IMR-90 (cell line): ENCODE measurements around the gene CDADC1. TPM values are rescaled to one million over a fixed set of nuclear protein-coding genes. Genes with fewer than 3 reads are reported as not detected.

Source experiments
- ATAC-seq: fragments of 200-7000 bp; cut with Tn5 transposase; 2 replicates; pipeline ENCODE4 v1.9.1; 2020; ENCODE audit warnings: low read depth, mild to moderate bottlenecking, moderate library complexity
- BruUV-seq: library from RNA; stranded (reverse); fragments of 400-500 nt; replicated peaks from 2 replicates; lab custom pipeline; 2021; lab: Mats Ljungman, UMichigan
- CTCF ChIA-PET: fragments of 300-600 bp; formaldehyde crosslinking; extraction: SDS; loops from one replicate; lab custom pipeline; 2021; ENCODE audit warnings: antibody characterized with exemption; lab: Yijun Ruan, JAX
- POLR2A ChIA-PET: fragments of 300-600 bp; sonication (Branson Sonifier 250); formaldehyde crosslinking; loops from one replicate; lab custom pipeline; 2022; ENCODE audit warnings: antibody characterized with exemption; ENCODE audit not compliant: unreplicated experiment; lab: Charles Lee
- DNase-seq: peaks from one replicate; pipeline ENCODE4 v3.0.0; 2013
- H2AFZ ChIP-seq: replicated peaks from 2 replicates; pipeline ENCODE3; 2013; ENCODE audit warnings: low read length, mild to moderate bottlenecking; ENCODE audit not compliant: poor library complexity
- H2AK5ac ChIP-seq: 2 replicates; pipeline ENCODE4 v1.6.1; 2013; ENCODE audit warnings: low read depth, low read length, inconsistent platforms
- H2AK9ac ChIP-seq: replicated peaks from 2 replicates; pipeline ENCODE3; 2013; ENCODE audit warnings: mild to moderate bottlenecking, low read depth, low read length, moderate library complexity; ENCODE audit not compliant: poor library complexity
- H2BK120ac ChIP-seq: 2 replicates; pipeline ENCODE4 v1.6.1; 2013; ENCODE audit warnings: low read depth, low read length, inconsistent platforms
- H2BK15ac ChIP-seq: 3 replicates; pipeline ENCODE4 v1.6.1; 2013; ENCODE audit warnings: low read depth, low read length, inconsistent platforms
- H2BK20ac ChIP-seq: 2 replicates; pipeline ENCODE4 v1.6.1; 2013; ENCODE audit warnings: low read depth, mild to moderate bottlenecking, inconsistent platforms, low read length, moderate library complexity
- H2BK5ac ChIP-seq: 2 replicates; pipeline ENCODE4 v1.6.1; 2013; ENCODE audit warnings: mild to moderate bottlenecking, low read depth, low read length, inconsistent platforms; ENCODE audit not compliant: poor library complexity, severe bottlenecking
- H3K14ac ChIP-seq: replicated peaks from 2 replicates; pipeline ENCODE4 v1.6.1; 2013; ENCODE audit warnings: low read depth, low read length, inconsistent platforms
- H3K18ac ChIP-seq: 2 replicates; pipeline ENCODE4 v1.6.1; 2013; ENCODE audit warnings: low read depth, low read length, control low read depth
- H3K23ac ChIP-seq: 2 replicates; pipeline ENCODE4 v1.6.1; 2013; ENCODE audit warnings: low read depth, low read length, inconsistent platforms
- H3K27ac ChIP-seq: 2 replicates; pipeline ENCODE4 v1.5.1; 2013; ENCODE audit warnings: mild to moderate bottlenecking, control low read depth, low read length; ENCODE audit not compliant: insufficient read depth
- H3K27me3 ChIP-seq: 2 replicates; pipeline ENCODE4 v1.6.1; 2013; ENCODE audit warnings: low read length; ENCODE audit not compliant: control insufficient read depth, insufficient read depth
- H3K36me3 ChIP-seq: 2 replicates; pipeline ENCODE4 v1.6.1; 2013; ENCODE audit warnings: low read length, mixed read lengths; ENCODE audit not compliant: control insufficient read depth, insufficient read depth
- H3K4ac ChIP-seq: 2 replicates; pipeline ENCODE4 v1.6.1; 2013; ENCODE audit warnings: low read depth, low read length, inconsistent platforms
- H3K4me1 ChIP-seq: 2 replicates; pipeline ENCODE4 v1.6.1; 2013; ENCODE audit warnings: low read length, mixed read lengths; ENCODE audit not compliant: control insufficient read depth, insufficient read depth
- H3K4me2 ChIP-seq: 2 replicates; pipeline ENCODE4 v1.6.1; 2013; ENCODE audit warnings: low read depth, mild to moderate bottlenecking, control low read depth, low read length, moderate library complexity
- H3K4me3 ChIP-seq: 2 replicates; pipeline ENCODE4 v1.5.1; 2013; ENCODE audit warnings: low read depth, mild to moderate bottlenecking, control low read depth, low read length, moderate library complexity; ENCODE audit not compliant: insufficient read depth
- H3K56ac ChIP-seq: 2 replicates; pipeline ENCODE4 v1.6.1; 2013; ENCODE audit warnings: low read length, inconsistent platforms; ENCODE audit not compliant: insufficient read depth; ENCODE audit errors: extremely low read depth
- H3K79me1 ChIP-seq, 2 experiments: 2 replicates each; pipeline ENCODE4 v1.6.1; 2013; ENCODE audit warnings: low read length in 2 of 2, inconsistent platforms in 1 of 2, low read depth in 1 of 2
- H3K9ac ChIP-seq: 2 replicates; pipeline ENCODE4 v1.6.1; 2013; ENCODE audit warnings: low read depth, low read length, control low read depth
- H3K9me1 ChIP-seq: 2 replicates; pipeline ENCODE4 v1.6.1; 2013; ENCODE audit warnings: low read length, inconsistent platforms; ENCODE audit not compliant: insufficient read depth
- H3K9me3 ChIP-seq: 2 replicates; pipeline ENCODE4 v1.6.1; 2013; ENCODE audit warnings: low read length; ENCODE audit not compliant: control insufficient read depth, insufficient read depth
- H4K20me1 ChIP-seq: 2 replicates; pipeline ENCODE4 v1.6.1; 2013; ENCODE audit warnings: low read length, inconsistent platforms; ENCODE audit not compliant: insufficient read depth
- H4K5ac ChIP-seq: 2 replicates; pipeline ENCODE4 v1.6.1; 2013; ENCODE audit warnings: mild to moderate bottlenecking, low read depth, low read length, control low read depth
- H4K8ac ChIP-seq, 2 experiments: 2 replicates each; pipeline ENCODE4 v1.6.1; 2013; ENCODE audit warnings: low read depth in 2 of 2, low read length in 2 of 2, control low read depth in 1 of 2, inconsistent platforms in 1 of 2
- H4K91ac ChIP-seq: 2 replicates; pipeline ENCODE4 v1.6.1; 2013; ENCODE audit warnings: low read depth, low read length, inconsistent platforms; ENCODE audit not compliant: insufficient read depth
- CEBPB ChIP-seq: IDR thresholded peaks from 2 replicates; pipeline ENCODE4 v1.6.1; 2012; ENCODE audit warnings: low read depth, low read length, improper control_type of control experiment
- CHD1 ChIP-seq: IDR thresholded peaks from 2 replicates; pipeline ENCODE4 v1.6.1; 2012; ENCODE audit warnings: low read depth, low read length, improper control_type of control experiment
- CTCF ChIP-seq: conservative IDR thresholded peaks from 2 replicates; pipeline ENCODE4 v1.5.1; 2012; ENCODE audit warnings: mild to moderate bottlenecking, low read depth, low read length, improper control_type of control experiment
- ELK1 ChIP-seq: fragments of 150-350 bp; IDR thresholded peaks from 2 replicates; pipeline ENCODE4 v1.6.1; 2016; ENCODE audit warnings: low read depth, mild to moderate bottlenecking, low read length, moderate library complexity, borderline replicate concordance
- FOS ChIP-seq: fragments of 150-350 bp; IDR thresholded peaks from 2 replicates; pipeline ENCODE4 v1.6.1; 2016; ENCODE audit warnings: low read depth, low read length
- MAFK ChIP-seq: IDR thresholded peaks from 2 replicates; pipeline ENCODE4 v1.6.1; 2012; ENCODE audit warnings: low read depth, low read length, improper control_type of control experiment
- MAZ ChIP-seq: IDR thresholded peaks from 2 replicates; pipeline ENCODE4 v1.6.1; 2012; ENCODE audit warnings: low read depth, mild to moderate bottlenecking, low read length, improper control_type of control experiment, moderate library complexity, borderline replicate concordance
- MXI1 ChIP-seq: IDR thresholded peaks from 2 replicates; pipeline ENCODE4 v1.6.1; 2012; ENCODE audit warnings: low read depth, mild to moderate bottlenecking, low read length, moderate library complexity, borderline replicate concordance
- NFE2L2 ChIP-seq: fragments of 150-350 bp; IDR thresholded peaks from 2 replicates; pipeline ENCODE4 v1.6.1; 2016; ENCODE audit warnings: low read depth, mild to moderate bottlenecking, low read length
- POLR2A ChIP-seq: IDR thresholded peaks from 2 replicates; pipeline ENCODE4 v1.6.1; 2012; ENCODE audit warnings: mild to moderate bottlenecking, low read depth, low read length
- RAD21 ChIP-seq: IDR thresholded peaks from 2 replicates; pipeline ENCODE4 v1.6.1; 2012; ENCODE audit warnings: low read length, improper control_type of control experiment
- RCOR1 ChIP-seq: IDR thresholded peaks from 2 replicates; pipeline ENCODE4 v1.6.1; 2012; ENCODE audit warnings: mild to moderate bottlenecking, low read length, improper control_type of control experiment; ENCODE audit not compliant: insufficient replicate concordance
- RFX5 ChIP-seq: IDR thresholded peaks from 2 replicates; pipeline ENCODE4 v1.8.0; 2012; ENCODE audit warnings: low read depth, mild to moderate bottlenecking, low read length, moderate library complexity
- SMC3 ChIP-seq: fragments of 150-350 bp; IDR thresholded peaks from 2 replicates; pipeline ENCODE4 v1.6.1; 2016; ENCODE audit warnings: low read depth, mild to moderate bottlenecking, antibody characterized with exemption, low read length, moderate library complexity
- USF2 ChIP-seq: fragments of 150-350 bp; IDR thresholded peaks from 2 replicates; pipeline ENCODE4 v1.6.1; 2017; ENCODE audit warnings: mild to moderate bottlenecking, antibody characterized with exemption, low read length, low read depth
- WGBS, 2 experiments: methylation state at CpG; one replicate each; pipeline versions ENCODE4 v1.1.5 to v1.1.7; 2013; ENCODE audit warnings: missing lambda C conversion rate in 2 of 2; ENCODE audit not compliant: insufficient read length in 1 of 2; ENCODE audit errors: extremely low coverage in 2 of 2; 5-methylcytosine and 5-hydroxymethylcytosine counted together
- dilution Hi-C: fragments of 300-500 bp; cut with HindIII; formaldehyde crosslinking; loops from one replicate; pipeline ENCODE4 v1.14.3; 2018; ENCODE audit warnings: low sequenced_read_pairs; ENCODE audit not compliant: unreplicated experiment
- in situ Hi-C: fragments of 300-500 bp; cut with MboI; formaldehyde crosslinking; loops from 3 replicates; pipeline ENCODE4 v1.14.3; 2019; ENCODE audit warnings: low sequenced_read_pairs, inconsistent platforms, mixed read lengths
- intact Hi-C: fragments of 100-400 bp; cut with micrococcal nuclease; formaldehyde crosslinking; loops from 2 replicates; pipeline ENCODE4 v1.10.0; 2022
- polyA plus RNA-seq, 3 experiments: library from polyadenylated mRNA; depleted of rRNA; stranded (reverse); fragments of >200 nt; gene quantifications; 2 replicates each; pipeline ENCODE4 v1.2.3, GENCODE V29; 2012; ENCODE audit warnings: low replicate concordance in 1 of 3
- total RNA-seq: library from RNA; depleted of rRNA; stranded (reverse); fragments of >200 nt; gene quantifications from 2 replicates; pipeline ENCODE4 v1.2.3, GENCODE V29; 2012

Gene CDADC1
- total and polyA plus RNA-seq, 2 of the 4 experiments (the other 2 are of a cell fraction) = 0.54 to 2.6 TPM

- DNase-seq (peak; percentile 4), ATAC-seq (no peak; the same call in 1 of the 2 replicates)
- 0 out of 2 replicates have a peak overlapping the region, but pooled peaks have one; percentile 1 for H3K4ac ChIP-seq
- no peak overlapping the region for H2BK20ac ChIP-seq
- no peaks in the 10 kb centered on the region for H3K27me3 ChIP-seq
- TF ChIP-seq MXI1 (no peak), MAZ (no peak), CTCF (0 out of 2 replicates have a peak, but pooled peaks have one; percentile 19), RAD21 (no peak), USF2 (no peak), SMC3 (no peak), ELK1 (no peak), RCOR1 (no peak), NFE2L2 (no peak), POLR2A (no peak), CEBPB (peak; percentile 57), RFX5 (no peak), FOS (no peak), MAFK (no peak), CHD1 (no peak)
- dilution Hi-C loops (no loop called here), intact Hi-C loops (no loop called here), in situ Hi-C loops (no loop called here)
- no peak overlapping the region for H2BK5ac ChIP-seq
- peaks cover 19 to 28% of the 10 kb centered on the region in 2 experiments for H3K79me1 ChIP-seq
- H3K56ac ChIP-seq = peak overlapping the region; percentile 27; the same call in 1 of the 2 replicates
- no peak overlapping the region for H2AK5ac ChIP-seq
- peak overlapping the region; percentile 58 to 96; a peak in 2 of 4 replicates for H4K8ac ChIP-seq
- BruUV-seq = no TSS peak
- H2AFZ ChIP-seq = peak overlapping the region; percentile 96
- peak overlapping the region; percentile 95 for H3K4me2 ChIP-seq
- no peak overlapping the region for H2BK15ac ChIP-seq
- no peak overlapping the region for H2BK120ac ChIP-seq
- H3K18ac ChIP-seq = no peak overlapping the region
- peak overlapping the region; percentile 13; the same call in 1 of the 2 replicates for H3K14ac ChIP-seq
- H4K20me1 ChIP-seq = no peaks in the 10 kb centered on the region
- ChIA-PET CTCF (interaction anchor here (0.6 to 1.7 kb wide), 6 partner anchors 9 to 191 kb away, joined by 3 to 7 read pairs (median 4); no protein-coding TSS in a partner anchor), POLR2A (interaction anchor here (0.5 to 0.8 kb wide), 2 partner anchors 9 to 313 kb away, joined by 3 read pairs; no protein-coding TSS in a partner anchor)
- H3K27ac ChIP-seq = peak overlapping the region; percentile 55
- peak overlapping the region; percentile 82 for H3K23ac ChIP-seq
- no CpG with 5 or more reads among the region's 6 CpGs for WGBS, 2 experiments
- H3K9me1 ChIP-seq = peaks cover 6% of the 10 kb centered on the region; the same call in 1 of the 2 replicates
- no peaks in the 10 kb centered on the region for H3K4me1 ChIP-seq
- no peaks in the 10 kb centered on the region; the same call in 1 of the 2 replicates for H3K36me3 ChIP-seq
- H4K91ac ChIP-seq = no peak overlapping the region
- H4K5ac ChIP-seq = peak overlapping the region; percentile 12; the same call in 1 of the 2 replicates
- no peak overlapping the region for H2AK9ac ChIP-seq
- no peaks in the 10 kb centered on the region for H3K9me3 ChIP-seq
- H3K9ac ChIP-seq = peak overlapping the region; percentile 80
- H3K4me3 ChIP-seq = peak overlapping the region; percentile 60
Measured at GRCh38 chr13:49248622-49249002, 887 bp downstream of the CDADC1 start.
